GM12891 (cell line): ENCODE data around the gene NRXN3.

Source experiments
- DNase-seq: peaks from one replicate; pipeline ENCODE4 v3.0.0; 2011; ENCODE audit warnings: low spot score; ENCODE audit not compliant: insufficient read length
- FAIRE-seq: peaks from 2 replicates; lab custom pipeline; 2011; peaks lifted over from hg19 to GRCh38; lab: Jason Lieb, UNC
- PAX5 ChIP-seq: IDR thresholded peaks from 2 replicates; pipeline ENCODE4 v1.6.1; 2011; ENCODE audit warnings: low read length, moderate library complexity, mild to moderate bottlenecking; ENCODE audit not compliant: insufficient read depth, severe bottlenecking
- POLR2A ChIP-seq: IDR thresholded peaks from 2 replicates; pipeline ENCODE4 v1.6.1; 2011; ENCODE audit warnings: low read depth, low read length, control low read depth
- POLR2AphosphoS5 ChIP-seq: IDR thresholded peaks from 2 replicates; pipeline ENCODE4 v1.6.1; 2011; ENCODE audit warnings: low read depth, low read length, control low read depth
- POU2F2 ChIP-seq: IDR thresholded peaks from 2 replicates; pipeline ENCODE4 v1.6.1; 2011; ENCODE audit warnings: low read depth, mild to moderate bottlenecking, control low read depth, low read length, moderate library complexity
- SPI1 ChIP-seq: IDR thresholded peaks from 2 replicates; pipeline ENCODE4 v1.6.1; 2011; ENCODE audit warnings: low read depth, low read length, control low read depth
- TAF1 ChIP-seq: IDR thresholded peaks from 2 replicates; pipeline ENCODE4 v1.6.1; 2011; ENCODE audit warnings: low read depth, low read length, control low read depth

The NRXN3 gene

DNA sequence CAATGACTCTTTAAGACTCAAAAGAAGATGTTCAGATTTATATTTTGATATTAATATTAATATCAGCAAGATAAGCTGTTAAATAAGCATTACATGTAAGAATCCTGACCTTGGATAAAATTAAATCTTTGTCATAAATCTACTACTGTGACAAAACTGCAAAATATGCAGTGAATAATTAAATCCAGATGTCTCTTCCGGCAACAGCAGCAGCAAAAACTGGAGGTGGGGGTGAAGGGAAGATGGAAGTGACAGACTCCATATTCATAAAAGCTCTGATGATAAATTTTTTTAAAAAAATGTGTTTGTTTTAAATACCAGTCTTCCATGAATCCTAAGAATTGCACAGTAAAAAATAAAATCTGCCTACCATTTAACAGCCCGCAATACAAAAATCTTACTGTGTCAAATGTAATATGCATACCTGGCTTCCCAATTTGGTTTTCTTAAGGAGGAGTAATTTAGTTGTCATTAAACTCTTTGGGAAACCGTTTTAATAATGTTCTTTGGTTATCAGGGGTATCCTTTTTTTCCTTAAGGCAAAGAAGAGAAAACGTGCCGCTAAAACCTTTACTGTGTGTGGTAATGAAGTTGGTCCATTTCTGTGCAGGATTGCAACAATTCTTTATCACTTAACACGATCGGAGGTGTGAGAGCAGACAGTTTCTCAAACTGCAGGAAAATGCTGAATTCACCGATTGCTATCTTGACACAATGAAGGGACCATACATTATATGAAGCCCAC, 1562.9 kb downstream of the NRXN3 start:
- no peak for DNase-seq
- TF ChIP-seq PAX5 (no peak), SPI1 (no peak), POLR2AphosphoS5 (no peak), POLR2A (no peak), TAF1 (no peak), POU2F2 (no peak)
- no peak for FAIRE-seq

DNA sequence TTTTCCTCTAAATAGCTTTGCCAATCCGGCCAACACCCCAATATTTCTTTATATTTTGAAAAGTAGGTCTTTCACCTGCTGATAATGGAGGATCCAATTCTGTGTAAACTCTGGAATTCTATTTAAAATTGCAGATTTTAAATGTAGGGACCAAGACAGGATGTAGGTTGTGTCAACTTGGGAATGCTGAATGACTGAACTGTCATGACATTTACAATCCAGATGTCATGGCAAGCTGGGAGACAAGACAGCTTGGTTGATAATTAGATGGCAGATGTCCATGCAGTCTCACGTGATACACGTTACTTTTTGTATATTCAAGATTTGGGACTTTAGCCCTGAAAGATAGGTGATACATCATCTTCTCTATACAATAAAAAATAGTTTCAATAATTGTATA, 1564.0 kb downstream of the NRXN3 start:
- TF ChIP-seq SPI1 (no peak), TAF1 (no peak), POLR2A (no peak), POLR2AphosphoS5 (no peak), POU2F2 (no peak), PAX5 (no peak)
- DNase-seq (no peak), FAIRE-seq (no peak)

DNA sequence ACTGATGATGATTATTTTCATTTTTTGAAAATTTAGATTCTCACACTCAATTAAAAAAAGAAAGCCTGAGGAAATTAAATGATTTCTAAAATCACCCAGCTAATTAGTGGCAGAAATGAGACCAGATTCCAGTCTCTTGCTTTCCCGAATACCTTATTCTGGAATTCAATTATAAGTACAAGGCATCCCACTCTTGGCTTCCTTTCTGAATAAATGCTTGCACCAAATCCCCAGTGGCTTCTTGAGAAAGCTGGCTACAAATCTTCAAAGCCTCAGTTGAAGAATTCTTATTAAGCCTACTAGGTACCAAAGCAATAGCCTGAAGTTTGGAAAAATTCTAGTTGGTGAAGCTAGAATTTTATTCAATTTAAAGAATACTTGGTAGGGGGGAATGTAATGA, 1564.5 kb downstream of the NRXN3 start:
- FAIRE-seq, result no peak
- TF ChIP-seq POU2F2, result no peak
- no peak for TF ChIP-seq PAX5
- no peak for TF ChIP-seq SPI1
- TF ChIP-seq POLR2AphosphoS5, result no peak
- no peak for TF ChIP-seq TAF1
- TF ChIP-seq POLR2A, result no peak
- no peak for DNase-seq

DNA sequence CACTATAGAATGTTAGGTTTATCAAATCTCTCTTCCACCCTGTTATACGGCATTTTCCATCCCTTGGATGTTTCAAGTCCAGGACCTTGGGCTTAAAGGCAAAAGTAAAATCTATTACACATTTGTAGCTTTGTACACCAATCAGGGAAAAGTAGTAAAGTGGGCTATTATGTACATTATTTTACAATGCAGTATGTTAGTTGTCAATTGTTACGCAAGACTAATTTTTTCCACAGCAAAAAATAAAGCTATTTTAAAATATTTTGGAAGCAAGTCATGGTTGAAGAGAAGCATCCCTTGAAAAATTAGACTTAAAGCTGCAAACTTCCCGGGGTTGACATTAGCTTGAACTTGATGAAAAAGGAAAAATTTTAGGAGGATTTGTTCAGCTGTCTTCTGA, 1564.9 kb downstream of the NRXN3 start:
- FAIRE-seq (no peak), DNase-seq (no peak)
- TF ChIP-seq POLR2AphosphoS5, result no peak
- TF ChIP-seq PAX5, result no peak
- TF ChIP-seq TAF1, result no peak
- TF ChIP-seq SPI1, result no peak
- TF ChIP-seq POLR2A, result no peak
- TF ChIP-seq POU2F2, result no peak

DNA sequence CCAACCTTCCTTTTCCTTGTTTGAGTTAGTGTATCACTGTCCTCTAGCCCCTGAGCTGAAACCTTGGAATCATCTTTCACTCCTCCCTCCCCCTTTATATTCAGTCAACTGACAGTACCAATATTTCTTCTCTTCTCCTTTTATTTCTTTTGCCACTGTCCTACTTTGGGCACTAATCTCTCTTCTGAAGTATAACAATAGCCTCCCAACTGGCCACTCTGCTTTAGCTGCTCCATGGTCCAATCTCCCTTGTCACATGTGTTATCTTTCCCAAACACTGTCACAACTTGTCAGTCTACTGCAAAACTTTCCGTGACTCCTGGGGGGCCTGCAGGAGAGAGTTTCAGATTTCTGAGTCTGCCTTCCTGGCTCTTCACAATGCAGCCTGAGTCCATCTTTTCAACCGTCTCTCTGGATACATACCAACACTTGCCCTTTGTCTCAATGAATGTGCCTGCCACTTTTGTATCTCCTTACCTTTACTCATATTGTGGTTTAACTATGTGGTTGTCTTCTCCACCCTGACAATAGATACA, 1570.0 kb downstream of the NRXN3 start:
- DNase-seq (no peak), FAIRE-seq (no peak)
- no peak for TF ChIP-seq POU2F2
- TF ChIP-seq POLR2A, result no peak
- no peak for TF ChIP-seq PAX5
- TF ChIP-seq TAF1, result no peak
- TF ChIP-seq SPI1, result no peak
- no peak for TF ChIP-seq POLR2AphosphoS5

DNA sequence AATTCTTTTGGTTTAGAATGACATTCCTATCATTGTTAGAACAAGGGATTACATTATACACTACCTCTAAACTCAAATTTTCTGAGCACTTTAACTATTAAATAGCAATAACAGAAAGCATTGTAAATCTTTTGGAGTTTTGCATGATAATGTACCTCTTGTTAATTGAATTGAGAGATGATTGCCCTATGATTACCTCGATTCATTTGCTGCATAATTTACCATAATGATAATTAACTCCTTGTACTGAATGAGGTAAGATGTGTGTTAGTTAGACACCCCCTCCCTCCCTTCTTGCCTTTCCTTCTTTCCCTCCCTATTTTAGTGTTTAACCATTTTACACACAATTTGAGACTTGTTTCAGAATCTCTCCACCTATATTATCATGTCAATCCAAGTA, 1572.0 kb downstream of the NRXN3 start:
- no peak for TF ChIP-seq POLR2AphosphoS5
- TF ChIP-seq POLR2A, result no peak
- TF ChIP-seq POU2F2, result no peak
- TF ChIP-seq PAX5, result no peak
- no peak for TF ChIP-seq TAF1
- TF ChIP-seq SPI1, result no peak
- FAIRE-seq (no peak), DNase-seq (no peak)

DNA sequence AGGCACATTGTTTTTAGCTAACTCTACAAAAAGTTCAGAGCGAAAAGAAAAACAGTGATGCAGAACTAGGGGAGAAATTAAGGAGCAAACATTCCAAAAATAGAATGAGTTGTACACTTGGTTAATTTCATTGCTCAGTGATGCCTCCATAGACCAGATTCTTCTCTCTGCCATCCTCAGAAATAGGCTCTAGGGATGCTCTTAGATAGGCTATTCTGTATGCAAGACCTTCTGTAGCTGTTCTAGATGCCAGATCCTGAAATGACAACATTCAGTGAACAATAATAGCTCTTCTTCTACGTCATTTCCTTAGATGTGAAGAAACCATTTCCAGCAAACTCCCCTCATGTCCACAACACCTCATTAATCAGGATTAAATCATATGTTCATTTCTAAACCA, 1574.9 kb downstream of the NRXN3 start:
- TF ChIP-seq POLR2AphosphoS5, result no peak
- TF ChIP-seq SPI1, result no peak
- no peak for TF ChIP-seq TAF1
- no peak for TF ChIP-seq PAX5
- TF ChIP-seq POU2F2, result no peak
- no peak for TF ChIP-seq POLR2A
- FAIRE-seq (no peak), DNase-seq (no peak)

DNA sequence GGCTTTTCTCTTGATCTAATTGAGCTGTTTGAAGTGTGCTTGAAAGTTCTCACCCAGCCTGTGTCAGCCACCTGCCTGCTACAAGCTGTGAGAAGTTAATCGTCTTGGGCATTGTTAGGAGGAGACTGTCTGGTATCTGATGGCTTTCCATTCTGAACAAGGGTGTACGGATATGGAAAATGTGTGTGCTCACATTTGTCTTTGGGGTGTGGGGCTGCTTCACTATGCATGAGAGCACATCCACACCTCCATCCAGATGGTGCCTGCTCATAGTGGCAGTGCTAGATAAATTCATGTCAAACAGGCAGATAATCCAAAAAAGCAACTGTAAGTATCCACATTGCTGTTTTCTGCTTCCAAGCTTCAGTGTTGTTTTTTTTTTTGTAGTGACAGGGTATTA, 1578.9 kb downstream of the NRXN3 start:
- no peak for DNase-seq
- no peak for TF ChIP-seq POLR2A

DNA sequence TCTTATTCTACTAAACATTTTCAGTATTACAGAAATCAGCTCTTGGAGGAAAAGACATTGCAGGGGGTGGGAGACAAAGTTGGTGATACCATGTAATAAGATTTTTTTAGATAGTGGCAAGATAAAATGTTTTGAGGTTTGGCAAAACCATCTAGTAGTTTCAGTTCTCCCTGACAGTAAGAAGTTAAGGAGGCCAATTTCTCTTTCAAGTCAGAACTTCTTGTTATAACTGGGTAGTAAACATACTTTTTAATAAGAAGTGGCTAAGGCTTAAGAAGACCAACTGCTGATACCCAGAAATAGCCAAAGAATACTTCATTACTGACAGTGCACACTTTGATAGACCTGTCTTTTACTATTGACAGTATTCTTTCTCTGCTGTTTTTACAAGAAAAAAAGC, 1588.8 kb downstream of the NRXN3 start:
- no peak for DNase-seq
- TF ChIP-seq PAX5 (no peak), POLR2AphosphoS5 (no peak), POLR2A (no peak)
- no peak for FAIRE-seq

More for the DNA sequence above, 1578.9 kb downstream of the NRXN3 start:
- FAIRE-seq, result no peak

DNA sequence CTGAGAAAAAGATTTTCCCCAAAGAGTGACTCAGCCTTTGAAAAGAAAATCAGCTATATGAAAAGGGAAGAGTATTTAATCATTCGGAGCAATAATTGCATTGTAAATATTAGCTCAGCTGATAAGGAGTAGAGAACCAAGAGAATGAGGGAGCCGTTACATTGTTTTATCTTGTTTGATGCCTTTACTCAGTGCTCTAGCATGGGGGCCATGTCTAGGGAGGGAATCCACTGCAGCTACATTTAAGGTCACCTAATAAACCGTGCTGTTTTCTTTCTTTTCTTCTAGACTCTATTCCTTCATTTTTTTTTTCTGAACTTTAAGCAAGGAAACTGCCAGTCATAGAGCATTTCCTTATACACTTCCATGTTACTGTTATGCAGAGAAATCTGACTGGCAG, 1594.2 kb downstream of the NRXN3 start:
- DNase-seq (no peak), FAIRE-seq (no peak)
- no peak for TF ChIP-seq TAF1
- no peak for TF ChIP-seq SPI1
- TF ChIP-seq PAX5, result no peak
- TF ChIP-seq POU2F2, result no peak
- no peak for TF ChIP-seq POLR2A
